Measurements from ENCODE around the gene DNAJB4.
"Not testable (repeated sequence)": the region's sequence is repeated elsewhere in the genome, so short reads cannot be mapped to it uniquely, and the experiment has no call there.

Gene DNAJB4

GRCh38 chr1:78007677-78008341 is 3.1 kb downstream of the DNAJB4 start:
- TF ChIP-seq, protein P1, sequence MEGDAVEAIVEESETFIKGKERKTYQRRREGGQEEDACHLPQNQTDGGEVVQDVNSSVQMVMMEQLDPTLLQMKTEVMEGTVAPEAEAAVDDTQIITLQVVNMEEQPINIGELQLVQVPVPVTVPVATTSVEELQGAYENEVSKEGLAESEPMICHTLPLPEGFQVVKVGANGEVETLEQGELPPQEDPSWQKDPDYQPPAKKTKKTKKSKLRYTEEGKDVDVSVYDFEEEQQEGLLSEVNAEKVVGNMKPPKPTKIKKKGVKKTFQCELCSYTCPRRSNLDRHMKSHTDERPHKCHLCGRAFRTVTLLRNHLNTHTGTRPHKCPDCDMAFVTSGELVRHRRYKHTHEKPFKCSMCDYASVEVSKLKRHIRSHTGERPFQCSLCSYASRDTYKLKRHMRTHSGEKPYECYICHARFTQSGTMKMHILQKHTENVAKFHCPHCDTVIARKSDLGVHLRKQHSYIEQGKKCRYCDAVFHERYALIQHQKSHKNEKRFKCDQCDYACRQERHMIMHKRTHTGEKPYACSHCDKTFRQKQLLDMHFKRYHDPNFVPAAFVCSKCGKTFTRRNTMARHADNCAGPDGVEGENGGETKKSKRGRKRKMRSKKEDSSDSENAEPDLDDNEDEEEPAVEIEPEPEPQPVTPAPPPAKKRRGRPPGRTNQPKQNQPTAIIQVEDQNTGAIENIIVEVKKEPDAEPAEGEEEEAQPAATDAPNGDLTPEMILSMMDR (conservative IDR thresholded peaks at IDR 0.05; ENCODE audit: low read depth) = no peak
- ChIA-PET CTCF (no interaction called here), POLR2A (ENCODE audit: low non-redundant PET) (no interaction called here)
- no peak overlapping the region for H3K27ac ChIP-seq
- DNase-seq (ENCODE audit: low spot score) = no peak

DNA sequence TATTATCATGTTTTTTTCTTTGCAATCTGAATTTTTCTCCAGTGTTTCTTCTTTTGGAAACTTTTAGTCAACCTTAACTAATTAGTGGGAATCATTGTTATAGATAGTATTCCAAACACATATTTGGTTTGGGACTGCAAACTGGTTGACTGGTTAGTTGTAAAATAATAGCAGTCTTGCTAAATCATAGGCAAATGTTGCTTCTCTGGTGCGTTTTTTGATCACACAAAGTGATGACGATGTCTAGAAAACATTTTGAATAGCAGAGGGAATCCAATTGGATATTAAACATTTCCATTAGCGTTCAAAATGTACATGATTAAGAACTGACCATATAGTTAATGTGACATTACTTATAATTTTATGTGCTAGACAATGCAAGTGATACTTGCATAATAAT is 4.5 kb downstream of the DNAJB4 start:
- CTCF ChIA-PET = interaction anchor here (0.5 to 1.3 kb wide), 2 partner anchors 10 to 40 kb away, joined by 3 read pairs; no protein-coding TSS in a partner anchor
- no peak overlapping the region for H3K27ac ChIP-seq
- POLR2A ChIA-PET (ENCODE audit: low non-redundant PET) = no interaction called here
- TF ChIP-seq, protein P1 (conservative IDR thresholded peaks at IDR 0.05; ENCODE audit: low read depth) = no peak
- DNase-seq (ENCODE audit: low spot score) = no peak

GRCh38 chr1:78009836-78010235 is 5.1 kb downstream of the DNAJB4 start:
- no peak for DNase-seq (ENCODE audit: low spot score)
- POLR2A ChIA-PET (ENCODE audit: low non-redundant PET) = no interaction called here
- H3K27ac ChIP-seq = no peak overlapping the region
- CTCF ChIA-PET = interaction anchor here (1.3 kb wide), 1 partner anchor 9 kb away, joined by 3 read pairs; no protein-coding TSS in a partner anchor
- TF ChIP-seq, protein P1 (conservative IDR thresholded peaks at IDR 0.05; ENCODE audit: low read depth) = no peak

DNA sequence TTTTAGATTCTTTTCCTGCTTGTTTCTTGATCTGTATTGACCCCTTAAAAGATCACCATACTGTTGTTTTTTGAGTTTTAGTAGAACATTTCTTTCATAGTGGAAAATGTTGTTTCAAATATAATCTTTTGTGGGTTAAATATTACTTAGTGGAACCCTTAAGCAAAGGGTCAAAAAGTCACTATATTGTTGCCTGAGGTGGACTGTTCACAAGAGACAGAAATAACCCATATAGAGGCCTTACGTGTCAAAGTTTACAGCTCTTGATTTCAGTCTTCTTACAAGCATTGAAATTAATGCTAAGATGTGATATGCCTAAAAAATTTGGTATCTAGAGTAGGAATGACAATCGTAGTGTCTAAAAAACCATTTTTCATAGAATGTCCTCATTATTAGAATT is 6.3 kb downstream of the DNAJB4 start:
- POLR2A ChIA-PET (ENCODE audit: low non-redundant PET) = no interaction called here
- TF ChIP-seq, protein P1 (conservative IDR thresholded peaks at IDR 0.05; ENCODE audit: low read depth) = no peak
- H3K27ac ChIP-seq = no peak overlapping the region
- DNase-seq (ENCODE audit: low spot score) = no peak
- CTCF ChIA-PET = interaction anchor here (0.7 kb wide), 1 partner anchor 94 kb away, joined by 3 read pairs; no protein-coding TSS in a partner anchor

GRCh38 chr1:78015148-78015547 is 10.4 kb downstream of the DNAJB4 start:
- H3K27ac ChIP-seq = no peak overlapping the region
- no peak for DNase-seq (ENCODE audit: low spot score)
- POLR2A ChIA-PET (ENCODE audit: low non-redundant PET) = interaction anchor here (0.6 kb wide), 1 partner anchor 92 kb away, joined by 4 read pairs; no protein-coding TSS in a partner anchor
- TF ChIP-seq, protein P1 (conservative IDR thresholded peaks at IDR 0.05; ENCODE audit: low read depth) = no peak
- CTCF ChIA-PET = interaction anchor here (0.5 to 0.8 kb wide), 3 partner anchors 10 to 602 kb away, joined by 3 to 5 read pairs (median 4); no protein-coding TSS in a partner anchor

DNA sequence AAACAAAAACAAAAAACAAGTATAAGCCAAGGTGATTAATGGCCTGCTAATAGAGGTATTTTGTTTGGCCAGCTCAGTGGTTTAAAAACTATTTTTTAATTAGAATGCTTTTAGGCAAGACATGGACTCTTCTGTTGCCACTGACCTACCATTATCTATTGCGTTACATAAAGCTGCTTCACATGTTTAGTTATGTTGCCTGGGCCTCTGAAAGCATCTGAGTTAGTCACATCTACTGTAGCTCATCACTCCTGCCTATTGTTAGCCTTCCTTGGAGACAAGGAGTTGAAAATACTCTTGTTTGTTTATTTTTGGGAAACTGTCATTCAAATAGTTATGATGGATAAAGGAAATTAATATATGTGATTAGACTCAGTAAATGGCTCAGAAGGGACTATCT is 14.3 kb downstream of the DNAJB4 start:
- no peak overlapping the region for H3K27ac ChIP-seq
- DNase-seq (ENCODE audit: low spot score) = no peak
- ChIA-PET CTCF (interaction anchor here (0.6 to 0.7 kb wide), 2 partner anchors 9 to 125 kb away, joined by 3 read pairs; no protein-coding TSS in a partner anchor), POLR2A (ENCODE audit: low non-redundant PET) (no interaction called here)
- TF ChIP-seq, protein P1 (conservative IDR thresholded peaks at IDR 0.05; ENCODE audit: low read depth) = no peak

GRCh38 chr1:78021134-78021533 is 16.4 kb downstream of the DNAJB4 start:
- H3K27ac ChIP-seq; CTCF ChIA-PET; POLR2A ChIA-PET (ENCODE audit: low non-redundant PET); DNase-seq (ENCODE audit: low spot score): not testable (repeated sequence)
